H9 (cell line): ENCODE results near the gene C14orf132. TPM values are rescaled to one million over a fixed set of nuclear protein-coding genes. Genes with fewer than 3 reads are reported as not detected.

Experiments
- DNase-seq: peaks from one replicate; pipeline ENCODE4 v3.0.0-alpha.2; 2017
- H2AFZ ChIP-seq: one replicate; pipeline ENCODE4 v1.6.1; 2013; ENCODE audit warnings: mild to moderate bottlenecking, low read length, control low read depth, moderate library complexity
- H2AK5ac ChIP-seq: 2 replicates; pipeline ENCODE4 v1.6.1; 2013; ENCODE audit warnings: low read length, control low read depth, mixed read lengths; ENCODE audit not compliant: insufficient read length
- H2BK120ac ChIP-seq: one replicate; pipeline ENCODE4 v1.6.1; 2013; ENCODE audit warnings: low read depth, mild to moderate bottlenecking, low read length, control low read depth, inconsistent platforms; ENCODE audit not compliant: poor library complexity, severe bottlenecking
- H2BK12ac ChIP-seq: 2 replicates; pipeline ENCODE4 v1.6.1; 2013; ENCODE audit warnings: low read length, control low read depth, mixed read lengths, low read depth; ENCODE audit not compliant: insufficient read length
- H2BK15ac ChIP-seq: 2 replicates; pipeline ENCODE4 v1.6.1; 2013; ENCODE audit warnings: low read depth, low read length, control low read depth
- H2BK20ac ChIP-seq: one replicate; pipeline ENCODE4 v1.6.1; 2013; ENCODE audit warnings: low read depth, mild to moderate bottlenecking, low read length, control low read depth, inconsistent platforms; ENCODE audit not compliant: poor library complexity, severe bottlenecking
- H2BK5ac ChIP-seq: 2 replicates; pipeline ENCODE4 v1.6.1; 2013; ENCODE audit warnings: low read length, control low read depth, mixed read lengths; ENCODE audit not compliant: insufficient read length
- H3K14ac ChIP-seq: 2 replicates; pipeline ENCODE4 v1.6.1; 2013; ENCODE audit warnings: low read length, control low read depth; ENCODE audit not compliant: insufficient read depth
- H3K18ac ChIP-seq: 2 replicates; pipeline ENCODE4 v1.6.1; 2013; ENCODE audit warnings: low read depth, mild to moderate bottlenecking, mixed read lengths, low read length, control low read depth; ENCODE audit not compliant: insufficient read length
- H3K23ac ChIP-seq: 2 replicates; pipeline ENCODE4 v1.6.1; 2013; ENCODE audit warnings: low read length, control low read depth, mixed read lengths, low read depth; ENCODE audit not compliant: insufficient read length
- H3K23me2 ChIP-seq: 2 replicates; pipeline ENCODE4 v1.6.1; 2013; ENCODE audit warnings: low read depth, mild to moderate bottlenecking, mixed read lengths, low read length, control low read depth; ENCODE audit not compliant: insufficient read length, poor library complexity, severe bottlenecking
- H3K27ac ChIP-seq: 2 replicates; pipeline ENCODE4 v1.5.1; 2013; ENCODE audit warnings: low read length, control low read depth, mixed read lengths, low read depth; ENCODE audit not compliant: insufficient read length
- H3K27me3 ChIP-seq: 2 replicates; pipeline ENCODE4 v1.6.1; 2013; ENCODE audit warnings: low read length, control low read depth, inconsistent platforms; ENCODE audit not compliant: insufficient read depth
- H3K4ac ChIP-seq: 2 replicates; pipeline ENCODE4 v1.6.1; 2013; ENCODE audit warnings: low read depth, mild to moderate bottlenecking, control low read depth, inconsistent platforms, low read length, moderate library complexity
- H3K4me1 ChIP-seq: 2 replicates; pipeline ENCODE4 v1.6.1; 2013; ENCODE audit warnings: low read length, control low read depth, inconsistent platforms; ENCODE audit not compliant: insufficient read depth
- H3K4me2 ChIP-seq: 2 replicates; pipeline ENCODE4 v1.6.1; 2013; ENCODE audit warnings: low read length, control low read depth, mixed read lengths; ENCODE audit not compliant: insufficient read length, insufficient read depth
- H3K56ac ChIP-seq: 2 replicates; pipeline ENCODE4 v1.6.1; 2013; ENCODE audit warnings: low read depth, mild to moderate bottlenecking, mixed read lengths, low read length, control low read depth; ENCODE audit not compliant: insufficient read length
- H3K79me1 ChIP-seq: 2 replicates; pipeline ENCODE4 v1.6.1; 2013; ENCODE audit warnings: low read depth, mild to moderate bottlenecking, moderate library complexity, low read length, control low read depth, inconsistent platforms; ENCODE audit not compliant: insufficient read depth, poor library complexity, severe bottlenecking
- H3K79me2 ChIP-seq: 2 replicates; pipeline ENCODE4 v1.6.1; 2013; ENCODE audit warnings: low read length, control low read depth, inconsistent platforms; ENCODE audit not compliant: insufficient read depth
- H3K9ac ChIP-seq: 2 replicates; pipeline ENCODE4 v1.6.1; 2013; ENCODE audit warnings: low read length, control low read depth, mixed read lengths; ENCODE audit not compliant: insufficient read length; ENCODE audit errors: extremely low read depth
- H3K9me3 ChIP-seq: one replicate; pipeline ENCODE4 v1.6.1; 2013; ENCODE audit warnings: low read depth, low read length, inconsistent platforms; ENCODE audit not compliant: control insufficient read depth
- H3T11ph ChIP-seq: one replicate; pipeline ENCODE4 v1.6.1; 2013; ENCODE audit warnings: mild to moderate bottlenecking, low read length, control low read depth, inconsistent platforms
- H4K20me1 ChIP-seq: one replicate; pipeline ENCODE4 v1.6.1; 2013; ENCODE audit not compliant: control insufficient read depth, insufficient read length, insufficient read depth
- H4K5ac ChIP-seq: 2 replicates; pipeline ENCODE4 v1.6.1; 2013; ENCODE audit warnings: low read depth, mild to moderate bottlenecking, mixed read lengths, low read length, control low read depth; ENCODE audit not compliant: insufficient read length
- H4K8ac ChIP-seq: replicated peaks from 2 replicates; pipeline ENCODE4 v1.6.1; 2013; ENCODE audit warnings: low read length, control low read depth, mixed read lengths, low read depth; ENCODE audit not compliant: insufficient read length
- H4K91ac ChIP-seq: 2 replicates; pipeline ENCODE4 v1.6.1; 2013; ENCODE audit warnings: low read depth, mild to moderate bottlenecking, moderate library complexity, mixed read lengths, low read length, control low read depth; ENCODE audit not compliant: insufficient read length
- H3K27ac Mint-ChIP-seq, 3 experiments: 2 replicates in 2 of 3; 3 replicates in 1 of 3; pipeline ENCODE4 v1.8.0; 2020 to 2021; ENCODE audit warnings: mixed read lengths in 3 of 3, mild to moderate bottlenecking in 1 of 3, moderate library complexity in 1 of 3
- H3K27me3 Mint-ChIP-seq: 2 replicates; pipeline ENCODE4 v1.8.0; 2021; ENCODE audit warnings: low read depth, mild to moderate bottlenecking, moderate library complexity, mixed read lengths
- H3K36me3 Mint-ChIP-seq, 3 experiments: 2 replicates in 2 of 3; 3 replicates in 1 of 3; pipeline ENCODE4 v1.8.0; 2020 to 2021; ENCODE audit warnings: low read depth in 3 of 3, mixed read lengths in 3 of 3; ENCODE audit not compliant: insufficient read depth in 1 of 3
- H3K4me1 Mint-ChIP-seq, 2 experiments: 2 replicates each; pipeline ENCODE4 v1.8.0; 2020; ENCODE audit warnings: mixed read lengths in 2 of 2
- H3K4me3 Mint-ChIP-seq, 2 experiments: 2 replicates in 1 of 2; 3 replicates in 1 of 2; pipeline ENCODE4 v1.8.0; 2020 to 2021; ENCODE audit warnings: mild to moderate bottlenecking in 2 of 2, mixed read lengths in 2 of 2, moderate library complexity in 1 of 2
- H3K9me3 Mint-ChIP-seq, 2 experiments: 2 replicates in 1 of 2; 3 replicates in 1 of 2; pipeline ENCODE4 v1.8.0; 2020; ENCODE audit warnings: mild to moderate bottlenecking in 2 of 2, mixed read lengths in 2 of 2, moderate library complexity in 1 of 2
- WGBS: extraction: QIAGEN DNeasy Blood & Tissue Kit; methylation state at CpG from one replicate; pipeline ENCODE4 v1.1.7; 2013; ENCODE audit warnings: missing lambda C conversion rate, low lambda C conversion rate, mixed read lengths; ENCODE audit not compliant: insufficient read length; ENCODE audit errors: extremely low coverage; 5-methylcytosine and 5-hydroxymethylcytosine counted together
- total RNA-seq: library from RNA; stranded (reverse); gene quantifications from 2 replicates; pipeline ENCODE4 v1.2.1, GENCODE V29; 2021
- TF ChIP-seq, protein P1 (sequence below): fragments of 200-600 bp; sonication (generic); conservative IDR thresholded peaks from 3 replicates; pipeline ENCODE4 v1.8.0; 2021; ENCODE audit warnings: antibody characterized with exemption, mild to moderate bottlenecking

The C14orf132 gene
- total RNA-seq, 1 experiment from 2014 or later = 5.7 TPM

DNA sequence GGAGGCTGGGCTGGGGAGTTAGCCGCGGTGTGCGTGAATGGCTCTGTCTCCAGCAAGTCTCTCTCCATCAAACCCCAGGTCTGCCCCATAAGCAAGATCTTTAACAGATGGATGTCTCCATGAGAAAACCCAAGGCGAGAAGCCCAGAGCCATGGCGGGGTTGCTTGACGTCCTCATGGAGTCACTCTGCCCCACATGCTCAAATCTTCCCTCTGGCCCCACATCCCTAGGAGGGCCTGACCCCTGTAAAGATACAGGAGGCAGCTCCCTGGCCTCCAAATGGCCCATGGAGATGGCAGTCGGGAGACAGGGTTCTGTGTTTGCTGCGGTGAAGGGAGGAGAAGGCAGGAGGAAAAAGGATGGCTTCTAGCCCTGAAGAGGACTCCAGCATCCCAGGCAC lies 49.3 kb downstream of the C14orf132 start:
- no peak overlapping the region for H3K56ac ChIP-seq
- TF ChIP-seq, protein P1, sequence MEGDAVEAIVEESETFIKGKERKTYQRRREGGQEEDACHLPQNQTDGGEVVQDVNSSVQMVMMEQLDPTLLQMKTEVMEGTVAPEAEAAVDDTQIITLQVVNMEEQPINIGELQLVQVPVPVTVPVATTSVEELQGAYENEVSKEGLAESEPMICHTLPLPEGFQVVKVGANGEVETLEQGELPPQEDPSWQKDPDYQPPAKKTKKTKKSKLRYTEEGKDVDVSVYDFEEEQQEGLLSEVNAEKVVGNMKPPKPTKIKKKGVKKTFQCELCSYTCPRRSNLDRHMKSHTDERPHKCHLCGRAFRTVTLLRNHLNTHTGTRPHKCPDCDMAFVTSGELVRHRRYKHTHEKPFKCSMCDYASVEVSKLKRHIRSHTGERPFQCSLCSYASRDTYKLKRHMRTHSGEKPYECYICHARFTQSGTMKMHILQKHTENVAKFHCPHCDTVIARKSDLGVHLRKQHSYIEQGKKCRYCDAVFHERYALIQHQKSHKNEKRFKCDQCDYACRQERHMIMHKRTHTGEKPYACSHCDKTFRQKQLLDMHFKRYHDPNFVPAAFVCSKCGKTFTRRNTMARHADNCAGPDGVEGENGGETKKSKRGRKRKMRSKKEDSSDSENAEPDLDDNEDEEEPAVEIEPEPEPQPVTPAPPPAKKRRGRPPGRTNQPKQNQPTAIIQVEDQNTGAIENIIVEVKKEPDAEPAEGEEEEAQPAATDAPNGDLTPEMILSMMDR = no peak
- no peak overlapping the region for H3T11ph ChIP-seq
- H3K27me3 ChIP-seq = no peaks in the 10 kb centered on the region
- H3K27ac ChIP-seq = no peak overlapping the region
- H4K8ac ChIP-seq = no peak overlapping the region
- no peak overlapping the region for H3K23ac ChIP-seq
- H2AFZ ChIP-seq = no peak overlapping the region
- H3K9me3 ChIP-seq = no peaks in the 10 kb centered on the region
- peaks cover 19% of the 10 kb centered on the region in 2 experiments for H3K4me1 Mint-ChIP-seq
- no peaks in the 10 kb centered on the region for H3K23me2 ChIP-seq
- H3K27ac Mint-ChIP-seq = no peak overlapping the region
- no peak overlapping the region for H2AK5ac ChIP-seq
- peaks cover 5 to 12% (median 10%) of the 10 kb centered on the region in 3 experiments; a peak in 4 of 7 replicates for H3K36me3 Mint-ChIP-seq
- no peaks in the 10 kb centered on the region for H3K4me1 ChIP-seq
- no peak overlapping the region for H2BK12ac ChIP-seq
- H3K79me2 ChIP-seq = no peaks in the 10 kb centered on the region
- no peak overlapping the region for H2BK5ac ChIP-seq
- H4K20me1 ChIP-seq = peaks cover 2% of the 10 kb centered on the region
- H3K27me3 Mint-ChIP-seq = no peaks in the 10 kb centered on the region
- H3K79me1 ChIP-seq = no peaks in the 10 kb centered on the region
- H2BK120ac ChIP-seq = no peak overlapping the region
- no peak overlapping the region for H2BK20ac ChIP-seq
- no peak overlapping the region for H4K5ac ChIP-seq
- H3K4ac ChIP-seq = no peak overlapping the region
- H4K91ac ChIP-seq = no peak overlapping the region
- no peak overlapping the region for H2BK15ac ChIP-seq
- no peak overlapping the region for H3K18ac ChIP-seq
- H3K14ac ChIP-seq = no peak overlapping the region; the same call in 1 of the 2 replicates
- H3K9me3 Mint-ChIP-seq = no peaks in the 10 kb centered on the region
- WGBS = no CpG with 5 or more reads among the region's 8 CpGs
- H3K9ac ChIP-seq = no peak overlapping the region
- no peak overlapping the region for H3K4me2 ChIP-seq
- no peak overlapping the region for H3K4me3 Mint-ChIP-seq
- no peak for DNase-seq
